Mucosa of descending colon (tissue), 3 donors: Measurements from ENCODE around the gene NEMP2. TPM values are rescaled to one million over a fixed set of nuclear protein-coding genes. Genes with fewer than 3 reads are reported as not detected.

ENCODE experiments used
- ATAC-seq: fragments of 200-7000 bp; cut with Tn5 transposase; one replicate; pipeline ENCODE4 v1.9.1; 2020; ENCODE audit warnings: mild to moderate bottlenecking, moderate library complexity
- DNase-seq, 3 donors: peaks; one replicate each; pipeline ENCODE4 v3.0.0-alpha.2; 2020
- H3K36me3 ChIP-seq: fragments of 200-600 bp; one replicate; pipeline ENCODE4 v1.8.0; 2021; ENCODE audit warnings: low read depth, mild to moderate bottlenecking
- H3K4me1 ChIP-seq: fragments of 200-600 bp; one replicate; pipeline ENCODE4 v1.8.0; 2021; ENCODE audit warnings: low read depth, mild to moderate bottlenecking
- H3K4me3 ChIP-seq: fragments of 200-600 bp; one replicate; pipeline ENCODE4 v1.8.0; 2021; ENCODE audit warnings: mild to moderate bottlenecking
- H3K9me3 ChIP-seq: fragments of 200-600 bp; one replicate; pipeline ENCODE4 v1.8.0; 2021; ENCODE audit warnings: mild to moderate bottlenecking
- CTCF ChIP-seq: fragments of 200-600 bp; IDR thresholded peaks from one replicate; pipeline ENCODE4 v1.8.0; 2022; ENCODE audit warnings: antibody characterized with exemption, mild to moderate bottlenecking
- intact Hi-C, 2 donors: fragments of 100-400 bp; cut with DNase I in 1 of 2; cut with micrococcal nuclease in 1 of 2; formaldehyde crosslinking; loops; one replicate each; pipeline versions ENCODE4 v1.11.0 to v1.11.1; 2022; cut with DNase I, micrococcal nuclease
- total RNA-seq, 3 donors: library from RNA; stranded (reverse); fragmentation: NEBNext Ultra II Directional in 2 of 3; extraction: Animal tissue kit (Norgen Biotek cat#: 25700) in 2 of 3; gene quantifications; one replicate each; pipeline versions ENCODE4 v1.2.1 to v1.2.4, GENCODE V29; 2021 to 2023
- donor health status: DM: no; HTN: no; CAD: no; lungs with moderate emphysema.
- donor health status: DM: no; HTN: no; CAD: no.
- donor health status: DM: no; HTN: yes; CAD: no.

The NEMP2 gene
- total RNA-seq, 3 donors from 2014 or later: 1.7 to 4.1 (median 4.0) TPM

- DNase-seq (no peak), ATAC-seq (no peak)
- Histone ChIP-seq H3K36me3 (no peaks in the 10 kb centered on the region), H3K9me3 (no peaks in the 10 kb centered on the region), H3K4me1 (no peaks in the 10 kb centered on the region), H3K4me3 (no peak overlapping the region)
- no peak for TF ChIP-seq CTCF
- intact Hi-C loops: no loop called here
These were observed 79.0 kb downstream of the NEMP2 start for GRCh38 chr2:190455358-190456095.

- no peak for TF ChIP-seq CTCF
- ATAC-seq: no peak
- Histone ChIP-seq H3K9me3 (no peaks in the 10 kb centered on the region), H3K36me3 (no peaks in the 10 kb centered on the region), H3K4me3 (no peak overlapping the region), H3K4me1 (no peaks in the 10 kb centered on the region)
- DNase-seq: no peak
- intact Hi-C loops: no loop called here
These were observed 79.7 kb downstream of the NEMP2 start for GRCh38 chr2:190454795-190455194.

Other genes starting within 250 kb of the NEMP2 start
- gene HIBCH, start 214.9 kb downstream of the NEMP2 start, total RNA-seq: 10 to 100 TPM; 46.5 to 79.3 (median 46.7) TPM
- 10 to 100 TPM; 31.3 to 37.7 (median 36.3) TPM for gene INPP1, start 191.1 kb downstream of the NEMP2 start, total RNA-seq
- gene MFSD6, start 126.4 kb downstream of the NEMP2 start, total RNA-seq: 10 to 100 TPM; 58.4 to 73.2 (median 64.1) TPM
- gene NAB1, start 114.4 kb upstream of the NEMP2 start, total RNA-seq: 10 to 100 TPM; 23.4 to 55.0 (median 28.9) TPM